DLD1 (cell line): ENCODE data around the gene RASL10B.
"Not testable (repeated sequence)": the region's sequence is repeated elsewhere in the genome, so short reads cannot be mapped to it uniquely, and the experiment has no call there.

ENCODE experiments used
- in situ Hi-C: cut with HindIII; loops from 2 replicates; pipeline ENCODE4 v1.10.0; 2017; ENCODE audit warnings: low sequenced_read_pairs

RASL10B gene, protein sequence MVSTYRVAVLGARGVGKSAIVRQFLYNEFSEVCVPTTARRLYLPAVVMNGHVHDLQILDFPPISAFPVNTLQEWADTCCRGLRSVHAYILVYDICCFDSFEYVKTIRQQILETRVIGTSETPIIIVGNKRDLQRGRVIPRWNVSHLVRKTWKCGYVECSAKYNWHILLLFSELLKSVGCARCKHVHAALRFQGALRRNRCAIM

GRCh38 chr17:35731239-35731916, at the start of gene RASL10B:
Gene RASL10B, plus strand, starts transcription at chr17:35731639. Its CDS starts 3,546 bp downstream, at chr17:35735185.
- in situ Hi-C loops: loop anchor here (25.0 kb wide), 1 partner anchor 419 kb away; no protein-coding TSS in a partner anchor

DNA sequence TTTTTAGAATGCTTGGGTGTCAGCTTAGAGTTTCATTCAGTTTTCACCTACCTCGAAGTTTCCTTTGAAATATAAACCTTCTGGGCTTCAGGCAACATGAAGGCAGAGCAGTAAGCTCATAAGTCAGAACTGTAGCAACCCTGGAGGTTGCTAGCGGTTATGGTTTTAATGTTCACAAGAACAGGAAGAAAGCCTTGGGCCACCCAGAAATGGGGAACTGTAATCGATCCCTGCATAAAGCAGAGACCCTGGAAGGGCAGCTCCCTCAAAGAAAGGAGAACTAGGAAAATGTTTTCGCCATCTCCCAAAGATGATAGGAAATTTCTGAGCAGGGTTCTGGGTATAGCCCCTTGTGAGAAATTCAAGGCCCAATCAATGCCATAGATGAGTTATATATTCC, 47.8 kb upstream of the RASL10B start:
- in situ Hi-C loops: no loop called here

DNA sequence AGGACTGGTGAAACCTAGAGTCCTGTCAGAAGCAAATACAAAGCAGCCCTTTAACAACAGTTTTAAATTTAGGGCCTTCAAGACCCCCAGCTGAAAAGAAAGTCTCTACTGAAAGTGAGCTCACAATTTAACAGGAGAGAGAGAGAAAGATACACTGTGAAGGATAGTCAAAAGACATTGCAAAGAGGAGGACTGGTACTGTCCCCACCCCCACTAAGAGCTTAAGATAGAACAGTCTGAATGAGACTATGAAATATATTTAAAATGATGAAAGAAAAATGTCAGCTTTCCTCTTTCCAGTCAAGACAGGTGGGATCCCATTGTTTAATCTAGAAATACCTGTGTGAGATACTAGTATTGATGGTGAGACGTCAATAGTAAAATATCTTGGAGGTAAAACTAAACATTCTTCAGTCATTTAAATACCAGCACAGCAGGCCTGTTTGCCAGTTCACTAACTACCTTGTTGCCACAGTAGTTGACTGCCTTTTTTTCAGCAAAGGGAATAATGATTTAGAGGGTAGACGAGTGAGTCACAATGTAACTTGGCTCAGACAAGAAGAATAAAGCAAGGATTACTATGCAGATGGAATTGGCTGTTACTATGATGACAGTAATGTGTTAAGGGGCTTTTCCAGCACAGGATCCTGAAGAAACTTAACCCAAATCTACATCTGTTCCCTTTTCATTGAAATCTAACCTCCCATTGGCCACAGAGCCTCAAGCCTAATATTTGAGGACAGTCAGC, 47.2 kb upstream of the RASL10B start:
- in situ Hi-C loops: no loop called here

- in situ Hi-C loops: no loop called here
Observed at GRCh38 chr17:35692512-35693210, 38.8 kb upstream of the RASL10B start.

DNA sequence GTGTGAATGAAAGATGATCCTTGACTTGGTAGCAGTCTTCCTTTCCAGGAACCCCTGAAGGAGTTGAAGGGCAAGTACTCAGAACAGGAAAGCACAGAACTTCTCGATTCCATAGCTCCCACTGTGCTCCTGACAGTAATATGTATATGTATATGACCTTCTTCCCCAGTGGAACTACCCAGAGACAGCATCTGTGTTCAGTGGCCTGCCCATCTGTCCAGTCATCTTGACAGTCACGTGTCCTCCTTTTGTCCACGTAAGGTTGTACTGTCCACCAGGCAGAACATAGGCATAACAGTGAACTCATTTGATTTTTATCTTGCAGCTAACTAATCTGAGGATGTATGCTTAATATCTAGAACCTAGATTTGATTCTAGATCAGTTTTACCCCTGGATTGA, 37.8 kb upstream of the RASL10B start:
- in situ Hi-C loops: no loop called here

DNA sequence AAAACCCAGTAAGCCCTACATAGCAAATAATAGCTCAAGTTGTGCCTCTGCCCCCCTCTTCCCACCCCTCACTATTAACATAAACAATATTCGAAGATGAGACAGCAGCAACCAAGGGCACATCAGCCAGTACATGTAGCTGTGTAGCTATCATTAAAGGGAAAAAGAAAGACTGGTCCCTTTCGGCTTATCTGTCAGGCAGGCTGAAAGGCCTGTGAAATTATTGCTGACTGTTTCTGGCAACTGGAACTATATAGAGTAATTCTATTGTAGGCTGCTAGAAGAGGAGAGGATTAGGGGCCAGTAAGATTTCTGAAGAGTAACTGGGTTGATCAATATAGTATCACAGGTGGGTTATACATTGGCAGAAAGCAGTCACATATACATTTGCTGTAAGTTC, 36.5 kb upstream of the RASL10B start:
- in situ Hi-C loops: no loop called here

DNA sequence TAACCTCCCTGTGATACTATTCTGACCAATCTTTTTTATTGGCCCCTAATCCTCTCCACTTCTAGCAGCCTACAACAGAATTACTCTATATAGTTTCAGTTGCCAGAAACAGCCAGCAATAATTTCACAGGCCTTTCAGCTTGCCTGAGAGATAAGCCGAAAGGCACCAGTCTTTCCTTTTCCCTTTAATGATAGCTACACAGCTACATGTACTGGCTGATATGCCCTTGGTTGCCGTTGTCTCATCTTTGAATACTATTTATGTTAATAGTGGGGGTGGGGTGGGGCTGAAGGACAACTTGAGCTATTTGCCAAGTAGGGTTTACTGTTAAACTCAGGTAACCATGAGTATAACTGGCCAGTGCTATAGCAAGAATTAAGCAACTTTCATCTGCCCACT, 35.8 kb upstream of the RASL10B start:
- in situ Hi-C loops: no loop called here

- in situ Hi-C loops: no loop called here
Observed at GRCh38 chr17:35698800-35699199, 32.6 kb upstream of the RASL10B start.

DNA sequence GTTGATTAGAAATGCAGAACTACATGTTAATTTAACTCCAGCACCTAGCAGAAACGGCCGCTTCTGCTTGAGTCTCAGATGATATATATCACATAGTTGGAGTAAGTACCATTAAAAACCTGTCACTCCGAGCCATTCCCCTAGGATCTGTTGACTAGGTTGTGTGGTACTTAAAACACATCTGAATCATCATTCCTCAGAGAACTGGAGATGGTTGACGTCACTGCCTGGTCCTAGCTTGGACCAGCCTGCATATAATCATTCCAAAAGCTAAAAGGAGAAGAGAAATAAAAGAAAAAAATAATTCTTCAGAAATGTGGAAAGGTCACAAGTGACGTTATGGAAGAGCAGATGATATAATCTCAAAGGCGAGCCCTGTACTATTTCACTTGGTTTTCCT, 31.3 kb upstream of the RASL10B start:
- in situ Hi-C loops: no loop called here

GRCh38 chr17:35701491-35701890, 29.9 kb upstream of the RASL10B start:
- in situ Hi-C loops: no loop called here

DNA sequence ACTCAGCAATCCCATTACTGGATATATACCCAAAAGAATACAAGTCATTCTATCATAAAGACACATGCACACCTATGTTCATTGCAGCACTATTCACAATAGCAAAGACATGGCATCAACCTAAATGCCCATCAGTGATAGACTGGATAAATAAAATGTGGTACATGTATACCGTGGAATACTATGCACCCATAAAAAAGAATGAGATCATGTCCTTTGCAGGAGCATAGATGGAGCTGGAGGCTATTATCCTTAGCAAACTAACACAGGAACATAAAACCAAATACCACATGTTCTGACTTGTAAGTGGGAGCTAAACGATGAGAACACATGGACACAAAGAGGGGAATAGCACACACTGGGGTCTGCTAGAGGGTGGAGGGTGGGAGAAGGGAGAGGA, 28.1 kb upstream of the RASL10B start:
- in situ Hi-C loops: not testable (repeated sequence)

- in situ Hi-C loops: no loop called here
Observed at GRCh38 chr17:35705230-35705629, 26.2 kb upstream of the RASL10B start.

GRCh38 chr17:35705705-35706104, 25.7 kb upstream of the RASL10B start:
- in situ Hi-C loops: no loop called here

DNA sequence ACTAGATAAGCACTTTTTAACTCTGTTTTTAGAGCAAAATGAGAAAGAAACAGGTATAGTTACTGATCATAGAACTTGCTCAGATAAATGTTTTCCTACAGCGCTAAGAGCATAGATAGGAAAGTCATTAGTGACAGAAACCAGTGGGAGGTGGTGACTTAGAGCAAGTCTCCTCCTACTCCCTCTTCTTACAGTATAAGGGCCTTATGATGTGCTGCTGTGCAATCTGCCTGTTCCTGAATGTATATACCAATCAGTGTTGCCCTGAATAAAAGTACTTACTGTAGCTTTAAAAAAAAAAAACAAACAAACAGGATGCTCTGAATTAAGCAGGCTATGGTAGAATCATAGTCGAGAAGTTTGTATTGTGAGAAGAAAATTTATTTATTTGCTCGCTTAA, 23.3 kb upstream of the RASL10B start:
- in situ Hi-C loops: no loop called here

DNA sequence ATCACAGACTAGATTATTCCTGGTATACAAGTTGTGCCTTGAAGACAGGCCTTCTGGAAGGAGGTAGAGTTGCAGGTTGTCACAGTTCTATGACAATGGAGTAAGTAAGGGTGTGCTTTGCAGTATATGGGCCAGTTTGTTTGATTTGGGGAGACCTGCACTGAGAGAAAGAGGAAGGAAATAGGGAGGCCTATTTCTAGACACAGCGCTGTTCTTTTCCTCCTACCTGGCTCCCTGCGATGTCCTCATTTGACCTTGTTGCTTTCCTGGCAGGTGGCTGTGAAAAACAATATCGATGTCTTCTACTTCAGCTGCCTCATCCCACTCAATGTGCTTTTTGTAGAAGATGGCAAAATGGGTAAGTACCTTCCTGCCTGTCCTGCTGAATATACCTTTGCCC, 22.5 kb upstream of the RASL10B start:
- in situ Hi-C loops: no loop called here

DNA sequence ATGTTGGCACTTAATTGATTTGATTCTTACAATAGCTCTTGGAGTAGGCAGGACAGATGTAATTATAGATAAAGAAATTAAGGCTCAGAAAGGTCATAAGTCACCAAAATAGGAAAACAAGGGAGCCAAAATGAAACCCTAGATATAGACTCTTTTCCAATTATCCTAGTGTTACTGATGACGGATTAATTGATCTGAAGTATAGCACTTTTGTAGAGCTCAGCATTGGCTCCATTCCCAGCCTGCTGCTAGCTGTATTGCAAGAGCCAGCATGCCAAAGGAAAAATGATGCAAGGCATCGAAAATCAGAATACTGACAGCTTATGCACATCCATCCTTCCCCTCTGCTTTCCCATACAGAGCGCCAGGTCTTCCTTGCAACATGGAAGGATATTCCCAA, 21.6 kb upstream of the RASL10B start:
- in situ Hi-C loops: no loop called here

- in situ Hi-C loops: no loop called here
Observed at GRCh38 chr17:35710950-35711349, 20.5 kb upstream of the RASL10B start.

- in situ Hi-C loops: no loop called here
Observed at GRCh38 chr17:35713069-35713728, 18.2 kb upstream of the RASL10B start.

- in situ Hi-C loops: no loop called here
Observed at GRCh38 chr17:35714988-35715387, 16.5 kb upstream of the RASL10B start.

DNA sequence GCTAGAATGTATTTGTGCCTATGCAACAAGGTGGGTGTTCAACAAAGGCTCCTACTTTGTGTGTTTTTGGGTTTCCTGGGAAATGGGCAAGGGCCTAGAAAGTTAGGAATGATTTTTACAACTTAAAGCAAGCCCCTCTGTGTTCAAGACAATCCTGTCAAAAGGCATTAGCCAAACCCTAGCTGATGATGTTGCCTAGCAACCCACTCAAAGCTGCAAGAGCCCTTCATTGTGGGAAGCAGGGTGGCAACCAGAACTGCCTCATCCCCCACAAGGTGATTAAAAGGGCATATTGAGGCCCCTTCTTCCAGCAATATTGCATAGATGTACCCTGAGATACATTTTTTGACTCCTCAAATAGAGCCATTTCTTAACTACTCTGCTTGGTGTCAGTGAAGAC, 16.0 kb upstream of the RASL10B start:
- in situ Hi-C loops: no loop called here

GRCh38 chr17:35716173-35716572, 15.3 kb upstream of the RASL10B start:
- in situ Hi-C loops: no loop called here
